Lower leg skin (tissue), 3 donors: Measurements from ENCODE around the gene OGA.

Source experiments
- CTCF ChIP-seq, 3 donors: fragments of 450-650 bp; IDR thresholded peaks; one replicate each; pipeline ENCODE4 v1.5.1; 2016; ENCODE audit warnings: antibody characterized with exemption in 3 of 3, mild to moderate bottlenecking in 3 of 3, moderate library complexity in 2 of 3
- POLR2A ChIP-seq, 2 donors: fragments of 450-650 bp; IDR thresholded peaks; one replicate each; pipeline ENCODE4 v1.6.1; 2016 to 2017; ENCODE audit warnings: antibody characterized with exemption in 2 of 2, mild to moderate bottlenecking in 1 of 2, moderate library complexity in 1 of 2

- no peak for TF ChIP-seq CTCF (IDR thresholded peaks at IDR 0.05)
- TF ChIP-seq POLR2A (IDR thresholded peaks at IDR 0.05): no peak
These were observed 13.0 kb upstream of the OGA start for GRCh38 chr10:101831169-101831811.
